Measurements from ENCODE around the gene DHCR24. TPM values are rescaled to one million over a fixed set of nuclear protein-coding genes. Genes with fewer than 3 reads are reported as not detected.

Gene DHCR24
- total and polyA plus RNA-seq, 2 of the 13 experiments (the other 11 are each of a cell fraction or from before 2014, with no cell fraction given) = 374 to 448 TPM

GRCh38 chr1:54885237-54885679 lies 1.7 kb downstream of the DHCR24 start (continued):
- TF ChIP-seq, protein P1, sequence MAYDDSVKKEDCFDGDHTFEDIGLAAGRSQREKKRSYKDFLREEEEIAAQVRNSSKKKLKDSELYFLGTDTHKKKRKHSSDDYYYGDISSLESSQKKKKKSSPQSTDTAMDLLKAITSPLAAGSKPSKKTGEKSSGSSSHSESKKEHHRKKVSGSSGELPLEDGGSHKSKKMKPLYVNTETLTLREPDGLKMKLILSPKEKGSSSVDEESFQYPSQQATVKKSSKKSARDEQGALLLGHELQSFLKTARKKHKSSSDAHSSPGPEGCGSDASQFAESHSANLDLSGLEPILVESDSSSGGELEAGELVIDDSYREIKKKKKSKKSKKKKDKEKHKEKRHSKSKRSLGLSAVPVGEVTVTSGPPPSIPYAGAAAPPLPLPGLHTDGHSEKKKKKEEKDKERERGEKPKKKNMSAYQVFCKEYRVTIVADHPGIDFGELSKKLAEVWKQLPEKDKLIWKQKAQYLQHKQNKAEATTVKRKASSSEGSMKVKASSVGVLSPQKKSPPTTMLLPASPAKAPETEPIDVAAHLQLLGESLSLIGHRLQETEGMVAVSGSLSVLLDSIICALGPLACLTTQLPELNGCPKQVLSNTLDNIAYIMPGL (CRISPR knock-in tag; IDR thresholded peaks at IDR 0.05; ENCODE audit: borderline replicate concordance in 1 of 2, low read depth in 1 of 2) = peak in 1 of 2 experiments; percentile 5; a peak in 1 of 4 replicates
- peak; percentile 63 for TF ChIP-seq HDAC1 (CRISPR knock-in tag; IDR thresholded peaks at IDR 0.05)
- TF ChIP-seq SRSF4 (IDR thresholded peaks at IDR 0.05; ENCODE audit: low read depth, low read length, poor library complexity, severe bottlenecking) = no peak
- TF ChIP-seq ZSCAN29 (CRISPR knock-in tag; conservative IDR thresholded peaks at IDR 0.05) = 0 out of 2 replicates have a peak, but pooled peaks have one; percentile 61
- TF ChIP-seq, protein P2, sequence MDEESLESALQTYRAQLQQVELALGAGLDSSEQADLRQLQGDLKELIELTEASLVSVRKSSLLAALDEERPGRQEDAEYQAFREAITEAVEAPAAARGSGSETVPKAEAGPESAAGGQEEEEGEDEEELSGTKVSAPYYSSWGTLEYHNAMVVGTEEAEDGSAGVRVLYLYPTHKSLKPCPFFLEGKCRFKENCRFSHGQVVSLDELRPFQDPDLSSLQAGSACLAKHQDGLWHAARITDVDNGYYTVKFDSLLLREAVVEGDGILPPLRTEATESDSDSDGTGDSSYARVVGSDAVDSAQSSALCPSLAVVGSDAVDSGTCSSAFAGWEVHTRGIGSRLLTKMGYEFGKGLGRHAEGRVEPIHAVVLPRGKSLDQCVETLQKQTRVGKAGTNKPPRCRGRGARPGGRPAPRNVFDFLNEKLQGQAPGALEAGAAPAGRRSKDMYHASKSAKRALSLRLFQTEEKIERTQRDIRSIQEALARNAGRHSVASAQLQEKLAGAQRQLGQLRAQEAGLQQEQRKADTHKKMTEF (CRISPR knock-in tag; IDR thresholded peaks at IDR 0.05) = no peak
- no peak for TF ChIP-seq ZNF234 (CRISPR knock-in tag; conservative IDR thresholded peaks at IDR 0.05)
- 0 out of 2 replicates have a peak, but pooled peaks have one; percentile 35 for TF ChIP-seq ZNF430 (CRISPR knock-in tag; IDR thresholded peaks at IDR 0.05)
- 0 out of 2 replicates have a peak, but pooled peaks have one; percentile 36 for TF ChIP-seq ZNF543 (CRISPR knock-in tag; IDR thresholded peaks at IDR 0.05)
- TF ChIP-seq CREB3 (CRISPR knock-in tag; IDR thresholded peaks at IDR 0.05) = no peak
- TF ChIP-seq ZNF605 (CRISPR knock-in tag; IDR thresholded peaks at IDR 0.05) = peak; percentile 34; the same call in 1 of the 2 replicates
- TF ChIP-seq NRL (CRISPR knock-in tag; IDR thresholded peaks at IDR 0.05; ENCODE audit: borderline replicate concordance) = no peak
- TF ChIP-seq ZNF180 (CRISPR knock-in tag; IDR thresholded peaks at IDR 0.05; ENCODE audit: borderline replicate concordance, low read depth) = no peak
- TF ChIP-seq ZNF501 (CRISPR knock-in tag; IDR thresholded peaks at IDR 0.05) = peak; percentile 40; the same call in 1 of the 2 replicates
- no peak; the same call in 1 of the 2 replicates for TF ChIP-seq POLR2AphosphoS5 (IDR thresholded peaks at IDR 0.05; ENCODE audit: low read depth, low read length)
- TF ChIP-seq NFKB2 (CRISPR knock-in tag; IDR thresholded peaks at IDR 0.05; ENCODE audit: borderline replicate concordance) = no peak
- 0 out of 2 replicates have a peak, but pooled peaks have one; percentile 14 for TF ChIP-seq ZFY (CRISPR knock-in tag; IDR thresholded peaks at IDR 0.05)
- 0 out of 2 replicates have a peak, but pooled peaks have one; percentile 64 for TF ChIP-seq PAX8 (CRISPR knock-in tag; IDR thresholded peaks at IDR 0.05; ENCODE audit: borderline replicate concordance)
- TF ChIP-seq ZNF678 (CRISPR knock-in tag; IDR thresholded peaks at IDR 0.05) = 0 out of 2 replicates have a peak, but pooled peaks have one; percentile 31
- 0 out of 2 replicates have a peak, but pooled peaks have one; percentile 43 for TF ChIP-seq RBFOX2 (IDR thresholded peaks at IDR 0.05; ENCODE audit: low read depth, low read length)

Data from HepG2 (cell line).